Thyroid gland (tissue), 4 donors: Measurements from ENCODE around the gene TUBA1C. TPM values are rescaled to one million over a fixed set of nuclear protein-coding genes. Genes with fewer than 3 reads are reported as not detected.
A peak's percentile ranks its signal among the peaks of the same experiment; 100 is the strongest.

Experiments
- DNase-seq, 2 donors: peaks; one replicate each; pipeline ENCODE4 v3.0.0-alpha.2; 2019
- H3K27ac ChIP-seq, 3 donors: fragments of 200-600 bp; sonication (generic); 1 replicate in 2 of 3; 2 replicates in 1 of 3; pipeline ENCODE4 v1.5.1; 2016 to 2019; ENCODE audit warnings: mild to moderate bottlenecking in 1 of 3, moderate library complexity in 1 of 3
- H3K27me3 ChIP-seq: fragments of 200-600 bp; sonication (generic); one replicate; pipeline ENCODE4 v1.5.1; 2019
- H3K36me3 ChIP-seq, 2 donors: fragments of 200-600 bp; sonication (generic); one replicate each; pipeline ENCODE4 v1.5.1; 2016 to 2019
- H3K4me1 ChIP-seq, 2 donors: fragments of 200-600 bp; sonication (generic); one replicate each; pipeline ENCODE4 v1.5.1; 2017 to 2019
- H3K4me3 ChIP-seq, 3 donors: fragments of 200-600 bp; sonication (generic); replicated peaks in 1 of 3; 1 replicate in 2 of 3; 2 replicates in 1 of 3; pipeline ENCODE4 v1.5.1; 2016; ENCODE audit warnings: mild to moderate bottlenecking in 1 of 3
- H3K9me3 ChIP-seq: fragments of 200-600 bp; sonication (generic); one replicate; pipeline ENCODE4 v1.5.1; 2017
- POLR2A ChIP-seq, 2 donors: fragments of 450-650 bp; IDR thresholded peaks; one replicate each; pipeline ENCODE4 v1.6.1; 2017; ENCODE audit warnings: antibody characterized with exemption in 2 of 2, mild to moderate bottlenecking in 2 of 2, moderate library complexity in 1 of 2
- WGBS, 2 donors: methylation state at CpG; one replicate each; pipeline ENCODE4 v1.1.5; 2017; 5-methylcytosine and 5-hydroxymethylcytosine counted together
- intact Hi-C: fragments of 100-400 bp; cut with DNase I; formaldehyde crosslinking; loops from one replicate; pipeline ENCODE4 v1.15.1; 2023
- total RNA-seq, 4 donors: library from RNA; depleted of rRNA; stranded (reverse); fragments of >200 nt; gene quantifications; one replicate each; pipeline ENCODE4 v1.2.3, GENCODE V29; 2016
- TF ChIP-seq, protein P1 (sequence below), 6 experiments: fragments of 200-600 bp in 3 of 6; fragments of 450-650 bp in 3 of 6; sonication (generic) in 3 of 6; IDR thresholded peaks; one replicate each; pipeline ENCODE4 v1.5.1; 2016 to 2019; ENCODE audit warnings: antibody characterized with exemption in 6 of 6, mild to moderate bottlenecking in 2 of 6, inconsistent platforms in 1 of 6, moderate library complexity in 1 of 6

TUBA1C gene
- total RNA-seq, 4 donors from 2014 or later = 80.6 to 385 (median 212) TPM

DNA sequence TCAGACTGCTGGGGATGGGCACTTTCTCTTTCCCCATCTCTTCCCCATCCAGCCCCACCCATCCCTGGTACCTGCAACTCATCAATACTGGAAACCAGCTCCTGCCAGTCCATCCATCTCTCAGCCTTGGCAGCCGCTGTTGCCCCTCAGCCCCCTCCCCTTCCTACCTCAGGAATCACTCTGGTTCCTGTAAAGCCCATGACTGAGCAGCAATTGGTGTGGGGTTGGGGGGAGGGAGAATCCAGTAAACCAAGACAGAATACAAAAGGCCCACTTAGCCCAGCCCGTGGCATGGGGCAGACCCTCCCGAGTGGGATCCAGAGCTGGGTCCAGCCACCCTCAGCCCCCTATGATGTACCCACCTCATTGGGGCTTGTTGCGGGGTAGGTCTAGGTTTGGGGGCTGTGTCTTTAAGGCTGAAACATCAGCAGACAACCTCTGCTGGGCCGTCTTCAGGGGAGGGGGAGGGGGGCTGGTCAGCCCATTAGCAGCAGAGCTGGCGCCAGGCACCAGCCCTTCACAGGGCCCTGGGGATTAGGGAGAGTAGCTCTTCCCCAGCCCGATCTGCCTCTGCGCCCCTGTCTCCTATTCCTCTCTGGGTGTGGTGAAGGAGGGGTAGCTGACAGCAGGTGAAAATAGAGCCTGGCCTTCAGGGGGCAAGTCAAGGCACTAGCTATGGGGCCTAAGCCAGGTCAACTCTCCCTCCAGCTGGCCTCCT lies 29.4 kb downstream of the TUBA1C start:
- no peak overlapping the region for H3K4me3 ChIP-seq
- no peaks in the 10 kb centered on the region for H3K36me3 ChIP-seq
- no peak for TF ChIP-seq POLR2A (IDR thresholded peaks at IDR 0.05)
- TF ChIP-seq, protein P1, sequence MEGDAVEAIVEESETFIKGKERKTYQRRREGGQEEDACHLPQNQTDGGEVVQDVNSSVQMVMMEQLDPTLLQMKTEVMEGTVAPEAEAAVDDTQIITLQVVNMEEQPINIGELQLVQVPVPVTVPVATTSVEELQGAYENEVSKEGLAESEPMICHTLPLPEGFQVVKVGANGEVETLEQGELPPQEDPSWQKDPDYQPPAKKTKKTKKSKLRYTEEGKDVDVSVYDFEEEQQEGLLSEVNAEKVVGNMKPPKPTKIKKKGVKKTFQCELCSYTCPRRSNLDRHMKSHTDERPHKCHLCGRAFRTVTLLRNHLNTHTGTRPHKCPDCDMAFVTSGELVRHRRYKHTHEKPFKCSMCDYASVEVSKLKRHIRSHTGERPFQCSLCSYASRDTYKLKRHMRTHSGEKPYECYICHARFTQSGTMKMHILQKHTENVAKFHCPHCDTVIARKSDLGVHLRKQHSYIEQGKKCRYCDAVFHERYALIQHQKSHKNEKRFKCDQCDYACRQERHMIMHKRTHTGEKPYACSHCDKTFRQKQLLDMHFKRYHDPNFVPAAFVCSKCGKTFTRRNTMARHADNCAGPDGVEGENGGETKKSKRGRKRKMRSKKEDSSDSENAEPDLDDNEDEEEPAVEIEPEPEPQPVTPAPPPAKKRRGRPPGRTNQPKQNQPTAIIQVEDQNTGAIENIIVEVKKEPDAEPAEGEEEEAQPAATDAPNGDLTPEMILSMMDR (IDR thresholded peaks at IDR 0.05) = no peak
- no peak overlapping the region for H3K27ac ChIP-seq
- H3K9me3 ChIP-seq = no peaks in the 10 kb centered on the region
- H3K4me1 ChIP-seq = peaks cover 18 to 22% of the 10 kb centered on the region in 2 donors
- peaks cover 16% of the 10 kb centered on the region for H3K27me3 ChIP-seq
- 88 to 92% methylated on average over 7 to 8 of the region's 8 CpGs for WGBS, 2 donors
- intact Hi-C loops = loop anchor here (5.0 kb wide), 1 partner anchor 38 kb away; no protein-coding TSS in a partner anchor
- no peak for DNase-seq

DNA sequence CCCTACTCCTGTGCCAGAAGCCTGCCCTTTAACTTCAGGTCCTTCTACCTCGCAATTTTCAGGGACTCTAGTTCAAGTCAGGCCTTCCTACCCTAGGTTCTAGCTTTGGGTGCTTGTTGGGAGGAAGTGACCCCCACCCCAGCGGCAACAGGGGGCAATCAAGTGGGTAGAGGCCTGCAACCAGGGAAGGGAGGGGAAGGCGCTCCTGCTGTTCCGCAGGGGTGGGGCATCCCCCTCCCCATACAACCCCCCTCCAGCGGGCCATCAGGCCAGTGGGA lies 29.9 kb downstream of the TUBA1C start:
- Histone ChIP-seq H3K4me3 (no peak overlapping the region), H3K27me3 (peaks cover 16% of the 10 kb centered on the region), H3K9me3 (no peaks in the 10 kb centered on the region), H3K27ac (no peak overlapping the region), H3K4me1 (peaks cover 18 to 22% of the 10 kb centered on the region in 2 donors), H3K36me3 (no peaks in the 10 kb centered on the region)
- TF ChIP-seq, protein P1 (IDR thresholded peaks at IDR 0.05) = no peak
- TF ChIP-seq POLR2A (IDR thresholded peaks at IDR 0.05) = no peak
- intact Hi-C loops = loop anchor here (5.0 kb wide), 1 partner anchor 38 kb away; no protein-coding TSS in a partner anchor
- WGBS, 2 donors = 59 to 64% methylated on average over 2 to 3 of the region's 5 CpGs
- DNase-seq = no peak

- WGBS, 2 donors = 15 to 18% methylated on average over 14 to 27 of the region's 82 CpGs
- no peak for TF ChIP-seq POLR2A (IDR thresholded peaks at IDR 0.05)
- TF ChIP-seq, protein P1 (IDR thresholded peaks at IDR 0.05) = peak in 1 of 6 experiments; percentile 4
- no peak within 1 kb of the TSS for H3K27ac ChIP-seq
- intact Hi-C loops = no loop called here
- no peaks in the 10 kb centered on the region for H3K9me3 ChIP-seq
- peak; percentile 70 to 78 for DNase-seq
- peaks cover 16% of the 10 kb centered on the region for H3K27me3 ChIP-seq
- no peaks in the 10 kb centered on the region for H3K36me3 ChIP-seq
- H3K4me1 ChIP-seq = peaks cover 18 to 22% of the 10 kb centered on the region in 2 donors
- no peak within 1 kb of the TSS for H3K4me3 ChIP-seq
These were observed 30.4 kb downstream of the TUBA1C start, which contains the start of gene PRPH for GRCh38 chr12:49295082-49295936. TSS of gene PRPH (plus strand) at chr12:49295147. CDS start at chr12:49295201, 54 bp downstream.

DNA sequence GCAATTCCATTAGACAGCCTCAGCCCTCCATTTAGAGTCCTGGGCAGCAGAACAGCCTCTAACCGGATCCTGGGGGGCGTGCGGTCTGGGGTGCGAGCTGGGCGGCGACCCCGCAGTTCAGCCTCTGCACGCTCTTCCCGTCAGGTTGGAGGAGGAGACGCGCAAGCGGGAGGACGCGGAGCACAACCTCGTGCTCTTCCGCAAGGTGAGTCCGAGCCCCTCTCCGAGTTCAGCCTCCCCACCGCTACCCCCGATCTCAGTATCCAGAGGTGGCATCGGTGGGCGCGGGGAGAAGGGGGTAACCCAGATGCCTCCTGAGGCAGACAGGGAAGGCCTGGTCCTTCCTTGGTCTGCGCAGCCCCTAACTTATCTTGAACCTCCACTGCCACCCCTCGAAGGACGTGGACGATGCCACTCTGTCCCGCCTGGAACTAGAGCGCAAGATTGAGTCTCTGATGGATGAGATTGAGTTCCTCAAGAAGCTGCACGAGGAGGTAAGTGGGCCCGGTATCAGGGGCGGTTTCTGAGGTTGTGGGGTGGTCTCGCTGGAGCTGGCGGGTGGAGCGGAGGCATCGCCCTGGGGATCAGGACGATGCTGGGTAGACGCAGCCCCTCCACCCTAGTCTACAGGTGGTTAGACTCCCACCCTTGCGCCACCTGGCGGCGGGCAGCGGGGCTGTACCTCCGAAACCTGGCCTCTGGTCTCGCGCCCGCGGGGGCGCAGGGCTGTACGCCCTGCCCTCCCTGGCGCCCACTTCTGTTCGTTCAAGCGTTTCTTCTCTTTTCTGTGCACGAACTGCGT lies 31.4 kb downstream of the TUBA1C start:
- WGBS, 2 donors = 17 to 27% methylated on average over 28 to 30 of the region's 54 CpGs
- peak overlapping the region in 1 of 3 donors; percentile 1 for H3K4me3 ChIP-seq
- no peaks in the 10 kb centered on the region for H3K36me3 ChIP-seq
- no peaks in the 10 kb centered on the region for H3K9me3 ChIP-seq
- TF ChIP-seq POLR2A (IDR thresholded peaks at IDR 0.05) = no peak
- TF ChIP-seq, protein P1 (IDR thresholded peaks at IDR 0.05) = peak; percentile 43 to 71 (median 51)
- peaks cover 16% of the 10 kb centered on the region for H3K27me3 ChIP-seq
- intact Hi-C loops = no loop called here
- H3K27ac ChIP-seq = no peak overlapping the region
- DNase-seq = peak; percentile 35 to 51
- peaks cover 18 to 22% of the 10 kb centered on the region in 2 donors for H3K4me1 ChIP-seq
